ENCODE results near the gene COL2A1. TPM values are rescaled to one million over a fixed set of nuclear protein-coding genes. Genes with fewer than 3 reads are reported as not detected.

COL2A1 gene
- total RNA-seq, 3 donors from 2014 or later (not counting 1 experiment from before 2014, with no cell fraction given): not detected

DNA sequence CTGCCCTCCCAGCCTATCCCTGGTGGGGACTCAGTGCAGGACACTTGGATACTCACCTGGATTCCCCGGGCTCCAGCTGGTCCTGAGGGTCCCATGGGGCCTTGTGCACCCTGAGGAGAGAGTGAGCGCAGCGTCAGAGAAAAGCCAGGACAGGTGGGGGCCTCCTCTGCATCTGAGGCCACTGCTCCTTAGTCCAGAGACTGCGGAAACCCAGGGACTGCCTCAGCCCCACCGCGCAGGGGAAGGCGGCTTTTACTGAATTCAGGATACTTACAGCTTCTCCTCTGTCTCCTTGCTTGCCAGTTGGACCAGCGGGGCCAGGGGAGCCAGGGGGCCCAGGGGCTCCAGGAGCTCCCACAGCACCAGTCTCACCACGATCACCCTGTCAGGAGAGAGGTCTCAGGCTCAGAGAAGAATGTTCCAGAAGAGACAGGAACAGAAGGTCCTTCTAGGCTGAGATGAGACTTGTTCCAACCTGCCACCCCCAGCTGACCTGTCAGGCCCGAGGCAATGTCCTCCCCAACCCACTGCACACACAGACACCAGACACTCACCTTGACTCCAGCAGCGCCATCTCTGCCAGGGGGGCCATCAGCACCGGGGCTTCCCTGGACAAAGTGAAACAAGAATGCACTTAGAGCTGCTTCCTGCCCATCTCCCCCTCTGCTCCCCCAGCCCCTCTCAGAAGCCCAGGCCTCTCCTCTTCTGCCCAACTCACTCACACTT lies 27.1 kb downstream of the COL2A1 start:
- no peak for TF ChIP-seq CTCF (IDR thresholded peaks at IDR 0.05)
- Histone ChIP-seq H3K4me3 (ENCODE audit: low read length) (no peak overlapping the region), H3K36me3 (ENCODE audit: control insufficient read depth, insufficient read depth, low read length) (no peaks in the 10 kb centered on the region), H3K4me1 (ENCODE audit: control insufficient read depth, insufficient read depth, low read length) (no peaks in the 10 kb centered on the region), H3K27ac (ENCODE audit: low read length) (no peak overlapping the region), H3K9me3 (ENCODE audit: control insufficient read depth, insufficient read depth, low read length) (no peaks in the 10 kb centered on the region), H3K27me3 (ENCODE audit: control insufficient read depth, insufficient read depth, low read length) (no peaks in the 10 kb centered on the region)
- no peak for ATAC-seq
- intact Hi-C loops (cut with micrococcal nuclease): no loop called here
- Mint-ChIP-seq H3K4me1 (no peaks in the 10 kb centered on the region), H3K4me3 (no peak overlapping the region), H3K36me3 (no peaks in the 10 kb centered on the region), H3K27me3 (ENCODE audit: low read depth in 2 of 2) (peaks cover 0 to 7% of the 10 kb centered on the region in 2 donors), H3K27ac (no peak overlapping the region), H3K9me3 (no peaks in the 10 kb centered on the region)
- 84% methylated on average over 12 of the region's 12 CpGs for WGBS (ENCODE audit: insufficient coverage)
- DNase-seq: no peak

DNA sequence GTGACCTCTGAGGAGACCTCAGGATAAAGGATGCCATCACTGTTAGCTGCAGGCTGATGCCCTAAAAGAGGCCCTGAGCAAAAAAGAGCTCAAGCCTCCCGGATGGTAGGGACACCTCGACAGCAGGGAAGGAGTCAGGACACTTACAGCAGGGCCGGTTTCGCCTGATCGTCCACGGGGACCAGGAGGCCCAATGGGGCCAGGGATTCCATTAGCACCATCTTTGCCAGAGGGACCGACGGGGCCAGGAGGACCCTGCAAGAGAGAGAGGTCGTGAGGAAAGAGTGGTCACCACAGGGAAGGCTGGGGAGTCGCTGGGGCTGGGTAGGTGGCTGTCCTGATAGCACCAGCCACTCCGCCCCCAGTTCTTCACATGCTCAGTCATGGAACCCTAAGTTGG lies 28.5 kb downstream of the COL2A1 start:
- peaks cover 0 to 7% of the 10 kb centered on the region in 2 donors for H3K27me3 Mint-ChIP-seq (ENCODE audit: low read depth in 2 of 2)
- no peaks in the 10 kb centered on the region for H3K27me3 ChIP-seq (ENCODE audit: control insufficient read depth, insufficient read depth, low read length)
- H3K4me3 Mint-ChIP-seq: no peak overlapping the region
- no peaks in the 10 kb centered on the region for H3K9me3 ChIP-seq (ENCODE audit: control insufficient read depth, insufficient read depth, low read length)
- no peaks in the 10 kb centered on the region for H3K4me1 Mint-ChIP-seq
- intact Hi-C loops (cut with micrococcal nuclease): no loop called here
- no peak overlapping the region for H3K27ac ChIP-seq (ENCODE audit: low read length)
- H3K4me1 ChIP-seq (ENCODE audit: control insufficient read depth, insufficient read depth, low read length): no peaks in the 10 kb centered on the region
- no peak overlapping the region for H3K27ac Mint-ChIP-seq
- H3K36me3 Mint-ChIP-seq: no peaks in the 10 kb centered on the region
- H3K36me3 ChIP-seq (ENCODE audit: control insufficient read depth, insufficient read depth, low read length): no peaks in the 10 kb centered on the region
- H3K4me3 ChIP-seq (ENCODE audit: low read length): no peak overlapping the region
- ATAC-seq (no peak), DNase-seq (no peak)
- TF ChIP-seq CTCF (IDR thresholded peaks at IDR 0.05): no peak
- H3K9me3 Mint-ChIP-seq: no peaks in the 10 kb centered on the region
- WGBS (ENCODE audit: insufficient coverage): 93% methylated on average over 11 of the region's 11 CpGs

GRCh38 chr12:47975036-47975620 lies 29.1 kb downstream of the COL2A1 start:
- DNase-seq (no peak), ATAC-seq (no peak)
- no peaks in the 10 kb centered on the region for H3K27me3 ChIP-seq (ENCODE audit: control insufficient read depth, insufficient read depth, low read length)
- H3K27me3 Mint-ChIP-seq (ENCODE audit: low read depth in 2 of 2): peaks cover 0 to 7% of the 10 kb centered on the region in 2 donors
- H3K4me1 Mint-ChIP-seq: no peaks in the 10 kb centered on the region
- H3K36me3 ChIP-seq (ENCODE audit: control insufficient read depth, insufficient read depth, low read length): no peaks in the 10 kb centered on the region
- H3K9me3 Mint-ChIP-seq: no peaks in the 10 kb centered on the region
- H3K4me3 ChIP-seq (ENCODE audit: low read length): no peak overlapping the region
- no peak overlapping the region for H3K27ac Mint-ChIP-seq
- no peaks in the 10 kb centered on the region for H3K36me3 Mint-ChIP-seq
- no peak overlapping the region for H3K27ac ChIP-seq (ENCODE audit: low read length)
- no peaks in the 10 kb centered on the region for H3K4me1 ChIP-seq (ENCODE audit: control insufficient read depth, insufficient read depth, low read length)
- no peak overlapping the region for H3K4me3 Mint-ChIP-seq
- no peak for TF ChIP-seq CTCF (IDR thresholded peaks at IDR 0.05)
- intact Hi-C loops (cut with micrococcal nuclease): no loop called here
- WGBS (ENCODE audit: insufficient coverage): 98% methylated on average over 16 of the region's 16 CpGs
- H3K9me3 ChIP-seq (ENCODE audit: control insufficient read depth, insufficient read depth, low read length): no peaks in the 10 kb centered on the region
